BE2C (cell line): Measurements from ENCODE around the gene PET100.

Experiments
- DNase-seq: peaks from one replicate; pipeline ENCODE4 v3.0.0-alpha.2; 2020
- H3K27me3 ChIP-seq: fragments of 250-450 bp; sonication (Bioruptor Pico); 2 replicates; pipeline ENCODE4 v1.5.1; 2020; ENCODE audit warnings: mild to moderate bottlenecking
- H3K36me3 ChIP-seq: fragments of 250-450 bp; sonication (Bioruptor Pico); 2 replicates; pipeline ENCODE4 v1.5.1; 2020; ENCODE audit warnings: mild to moderate bottlenecking
- H3K4me1 ChIP-seq: fragments of 250-450 bp; sonication (Bioruptor Pico); 2 replicates; pipeline ENCODE4 v1.5.1; 2020
- H3K4me3 ChIP-seq: 2 replicates; pipeline ENCODE4 v1.5.1; 2011; ENCODE audit warnings: low read depth, low read length
- H3K9me3 ChIP-seq: fragments of 250-450 bp; sonication (Bioruptor Pico); 2 replicates; pipeline ENCODE4 v1.5.1; 2020
- CTCF ChIP-seq: IDR thresholded peaks from 2 replicates; pipeline ENCODE4 v1.5.1; 2012; ENCODE audit warnings: mild to moderate bottlenecking, low read depth, low read length

Gene PET100

GRCh38 chr19:7602935-7603497 is 26.6 kb upstream of the PET100 start:
- Histone ChIP-seq H3K4me1 (peaks cover 5% of the 10 kb centered on the region; the same call in 1 of the 2 replicates), H3K27me3 (no peaks in the 10 kb centered on the region), H3K4me3 (no peak overlapping the region), H3K9me3 (no peaks in the 10 kb centered on the region), H3K36me3 (no peaks in the 10 kb centered on the region; the same call in 1 of the 2 replicates)
- no peak for DNase-seq
- TF ChIP-seq CTCF = no peak

- no peak overlapping the region for H3K4me3 ChIP-seq
- H3K36me3 ChIP-seq = no peaks in the 10 kb centered on the region; the same call in 1 of the 2 replicates
- no peak for DNase-seq
- H3K9me3 ChIP-seq = no peaks in the 10 kb centered on the region
- no peaks in the 10 kb centered on the region for H3K27me3 ChIP-seq
- peaks cover 5% of the 10 kb centered on the region; the same call in 1 of the 2 replicates for H3K4me1 ChIP-seq
- no peak for TF ChIP-seq CTCF
Measured at GRCh38 chr19:7603919-7604318, 25.7 kb upstream of the PET100 start.

- DNase-seq = peak; percentile 93
- no peak for TF ChIP-seq CTCF
- Histone ChIP-seq H3K36me3 (no peaks in the 10 kb centered on the region; the same call in 1 of the 2 replicates), H3K4me1 (peaks cover 5% of the 10 kb centered on the region; the same call in 1 of the 2 replicates), H3K27me3 (no peaks in the 10 kb centered on the region), H3K4me3 (no peak overlapping the region), H3K9me3 (no peaks in the 10 kb centered on the region)
Measured at GRCh38 chr19:7605490-7606222, 23.9 kb upstream of the PET100 start.

GRCh38 chr19:7606289-7606688 is 23.3 kb upstream of the PET100 start:
- peaks cover 5% of the 10 kb centered on the region; the same call in 1 of the 2 replicates for H3K4me1 ChIP-seq
- TF ChIP-seq CTCF = no peak
- H3K9me3 ChIP-seq = no peaks in the 10 kb centered on the region
- DNase-seq = no peak
- H3K4me3 ChIP-seq = no peak overlapping the region
- no peaks in the 10 kb centered on the region for H3K27me3 ChIP-seq
- no peaks in the 10 kb centered on the region; the same call in 1 of the 2 replicates for H3K36me3 ChIP-seq

GRCh38 chr19:7607212-7607873 is 22.2 kb upstream of the PET100 start:
- no peaks in the 10 kb centered on the region; the same call in 1 of the 2 replicates for H3K36me3 ChIP-seq
- TF ChIP-seq CTCF = no peak
- H3K27me3 ChIP-seq = no peaks in the 10 kb centered on the region
- H3K4me1 ChIP-seq = peaks cover 5% of the 10 kb centered on the region; the same call in 1 of the 2 replicates
- H3K4me3 ChIP-seq = no peak overlapping the region
- DNase-seq = no peak
- H3K9me3 ChIP-seq = no peaks in the 10 kb centered on the region
